ENCODE data around the gene PTPRG.

PTPRG gene

GRCh38 chr3:61831973-61832372 is 270.6 kb downstream of the PTPRG start:
- Histone ChIP-seq H3F3A (ENCODE audit: control insufficient read depth, insufficient read depth) (no peaks in the 10 kb centered on the region), H3K9me2 (replicated peaks; ENCODE audit: control insufficient read depth, low read length) (no peaks in the 10 kb centered on the region), H3K4me3 (ENCODE audit: low read length) (no peak overlapping the region), H3K36me3 (ENCODE audit: control insufficient read depth, low read length) (no peaks in the 10 kb centered on the region), H3K27ac (ENCODE audit: low read depth, low read length) (no peak overlapping the region), H3K4me1 (ENCODE audit: control insufficient read depth, low read length) (no peaks in the 10 kb centered on the region), H3K79me2 (ENCODE audit: control insufficient read depth, low read length) (no peaks in the 10 kb centered on the region), H3K9me3 (ENCODE audit: control insufficient read depth, insufficient read depth, low read length) (no peaks in the 10 kb centered on the region), H3K27me3 (ENCODE audit: control insufficient read depth, low read length) (no peaks in the 10 kb centered on the region), H4K20me1 (ENCODE audit: control insufficient read depth, insufficient read depth, low read depth, low read length) (no peaks in the 10 kb centered on the region), H3K4me2 (ENCODE audit: low read length) (no peak overlapping the region)
- TF ChIP-seq CTCF (IDR thresholded peaks at IDR 0.05; ENCODE audit: low read depth, low read length, poor library complexity, severe bottlenecking), result no peak
- no peak for TF ChIP-seq EZH2phosphoT487 (IDR thresholded peaks at IDR 0.05; ENCODE audit: borderline replicate concordance, low read length)

- Histone ChIP-seq H3K79me2 (ENCODE audit: control insufficient read depth, low read length) (no peaks in the 10 kb centered on the region), H3K4me2 (ENCODE audit: low read length) (no peak overlapping the region), H4K20me1 (ENCODE audit: control insufficient read depth, insufficient read depth, low read depth, low read length) (no peaks in the 10 kb centered on the region)
Observed at GRCh38 chr3:61832375-61833229, 271.2 kb downstream of the PTPRG start.

GRCh38 chr3:61839256-61839655 is 277.9 kb downstream of the PTPRG start:
- Histone ChIP-seq H3K27me3 (ENCODE audit: control insufficient read depth, low read length) (peaks cover 4% of the 10 kb centered on the region; the same call in 1 of the 2 replicates), H4K20me1 (ENCODE audit: control insufficient read depth, insufficient read depth, low read depth, low read length) (no peaks in the 10 kb centered on the region), H3K79me2 (ENCODE audit: control insufficient read depth, low read length) (no peaks in the 10 kb centered on the region), H3K9me2 (replicated peaks; ENCODE audit: control insufficient read depth, low read length) (no peaks in the 10 kb centered on the region), H3K4me2 (ENCODE audit: low read length) (no peak overlapping the region), H3K4me1 (ENCODE audit: control insufficient read depth, low read length) (no peaks in the 10 kb centered on the region), H3K27ac (ENCODE audit: low read depth, low read length) (no peak overlapping the region), H3K36me3 (ENCODE audit: control insufficient read depth, low read length) (no peaks in the 10 kb centered on the region), H3K9me3 (ENCODE audit: control insufficient read depth, insufficient read depth, low read length) (no peaks in the 10 kb centered on the region), H3F3A (ENCODE audit: control insufficient read depth, insufficient read depth) (no peaks in the 10 kb centered on the region), H3K4me3 (ENCODE audit: low read length) (no peak overlapping the region)
- TF ChIP-seq CTCF (IDR thresholded peaks at IDR 0.05; ENCODE audit: low read depth, low read length, poor library complexity, severe bottlenecking) (no peak), EZH2phosphoT487 (IDR thresholded peaks at IDR 0.05; ENCODE audit: borderline replicate concordance, low read length) (no peak)

More at GRCh38 chr3:61832375-61833229, 271.2 kb downstream of the PTPRG start:
- no peaks in the 10 kb centered on the region for H3K4me1 ChIP-seq (ENCODE audit: control insufficient read depth, low read length)
- no peak overlapping the region for H3K4me3 ChIP-seq (ENCODE audit: low read length)
- no peak for TF ChIP-seq CTCF (IDR thresholded peaks at IDR 0.05; ENCODE audit: low read depth, low read length, poor library complexity, severe bottlenecking)
- TF ChIP-seq EZH2phosphoT487 (IDR thresholded peaks at IDR 0.05; ENCODE audit: borderline replicate concordance, low read length), result no peak
- H3K9me2 ChIP-seq (replicated peaks; ENCODE audit: control insufficient read depth, low read length), result no peaks in the 10 kb centered on the region
- H3K27me3 ChIP-seq (ENCODE audit: control insufficient read depth, low read length), result no peaks in the 10 kb centered on the region
- no peaks in the 10 kb centered on the region for H3K36me3 ChIP-seq (ENCODE audit: control insufficient read depth, low read length)
- no peaks in the 10 kb centered on the region for H3K9me3 ChIP-seq (ENCODE audit: control insufficient read depth, insufficient read depth, low read length)
- no peak overlapping the region for H3K27ac ChIP-seq (ENCODE audit: low read depth, low read length)
- no peaks in the 10 kb centered on the region for H3F3A ChIP-seq (ENCODE audit: control insufficient read depth, insufficient read depth)

Measured in DOHH2 (cell line).